ENCODE data around the gene ASB15.

Gene ASB15

DNA sequence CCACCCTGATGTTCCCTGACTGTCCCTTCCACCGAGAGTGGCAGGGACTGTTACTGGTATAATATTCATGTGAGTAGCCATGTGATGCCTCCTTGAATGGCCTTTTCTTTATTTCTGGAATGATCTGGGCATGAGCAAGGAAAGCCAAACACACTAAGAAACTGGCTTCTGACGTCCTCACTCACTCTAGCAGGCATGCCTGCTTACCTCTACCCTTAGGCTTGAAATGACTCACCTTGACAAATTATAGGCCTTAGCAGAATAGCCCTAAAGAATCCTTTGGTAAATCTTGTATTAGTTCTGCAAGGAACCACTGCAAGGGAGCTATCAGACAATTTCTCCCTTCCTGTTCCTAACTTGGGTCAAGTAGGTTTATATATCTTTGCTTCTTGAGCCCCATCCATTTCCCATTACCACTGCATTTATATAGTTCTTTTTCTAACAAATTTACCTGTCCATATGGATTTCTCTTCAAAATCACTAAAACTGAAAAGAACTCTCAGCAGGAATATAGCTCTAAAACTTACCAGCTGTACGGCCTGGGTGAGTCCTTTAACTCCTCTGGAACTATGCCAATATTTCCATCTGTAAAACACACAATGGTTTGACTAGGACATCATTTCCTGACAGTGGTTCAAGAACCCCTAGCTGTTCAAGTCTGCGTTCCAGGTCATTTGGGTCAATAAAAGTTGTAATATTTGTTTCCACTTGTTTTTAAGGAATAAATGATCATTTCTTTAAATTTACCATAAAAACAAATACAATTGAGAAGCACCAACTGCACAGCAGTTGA, 31.0 kb upstream of the ASB15 start:
- Histone ChIP-seq H3K79me2 (ENCODE audit: insufficient read depth, low read length) (no peaks in the 10 kb centered on the region), H3F3A (ENCODE audit: low read depth) (no peaks in the 10 kb centered on the region), H3K36me3 (ENCODE audit: insufficient read depth, low read length) (no peaks in the 10 kb centered on the region), H2AFZ (ENCODE audit: low read length) (no peak overlapping the region), H3K4me2 (ENCODE audit: low read depth, low read length, poor library complexity, severe bottlenecking) (no peak overlapping the region), H4K20me1 (ENCODE audit: insufficient read depth, low read length, poor library complexity, severe bottlenecking) (no peaks in the 10 kb centered on the region), H3K9ac (ENCODE audit: low read depth, low read length, poor library complexity, severe bottlenecking) (no peak overlapping the region), H3K27me3 (ENCODE audit: insufficient read depth, low read length, poor library complexity, severe bottlenecking) (no peaks in the 10 kb centered on the region), H3K4me1 (ENCODE audit: insufficient read depth, low read length, poor library complexity, severe bottlenecking) (no peaks in the 10 kb centered on the region), H3K9me2 (replicated peaks; ENCODE audit: low read depth, low read length) (no peaks in the 10 kb centered on the region), H3K9me3 (ENCODE audit: insufficient read depth, low read depth, low read length) (no peaks in the 10 kb centered on the region), H3K4me3 (ENCODE audit: low read length, poor library complexity, severe bottlenecking) (no peak overlapping the region)
- TF ChIP-seq, protein P1, sequence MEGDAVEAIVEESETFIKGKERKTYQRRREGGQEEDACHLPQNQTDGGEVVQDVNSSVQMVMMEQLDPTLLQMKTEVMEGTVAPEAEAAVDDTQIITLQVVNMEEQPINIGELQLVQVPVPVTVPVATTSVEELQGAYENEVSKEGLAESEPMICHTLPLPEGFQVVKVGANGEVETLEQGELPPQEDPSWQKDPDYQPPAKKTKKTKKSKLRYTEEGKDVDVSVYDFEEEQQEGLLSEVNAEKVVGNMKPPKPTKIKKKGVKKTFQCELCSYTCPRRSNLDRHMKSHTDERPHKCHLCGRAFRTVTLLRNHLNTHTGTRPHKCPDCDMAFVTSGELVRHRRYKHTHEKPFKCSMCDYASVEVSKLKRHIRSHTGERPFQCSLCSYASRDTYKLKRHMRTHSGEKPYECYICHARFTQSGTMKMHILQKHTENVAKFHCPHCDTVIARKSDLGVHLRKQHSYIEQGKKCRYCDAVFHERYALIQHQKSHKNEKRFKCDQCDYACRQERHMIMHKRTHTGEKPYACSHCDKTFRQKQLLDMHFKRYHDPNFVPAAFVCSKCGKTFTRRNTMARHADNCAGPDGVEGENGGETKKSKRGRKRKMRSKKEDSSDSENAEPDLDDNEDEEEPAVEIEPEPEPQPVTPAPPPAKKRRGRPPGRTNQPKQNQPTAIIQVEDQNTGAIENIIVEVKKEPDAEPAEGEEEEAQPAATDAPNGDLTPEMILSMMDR (conservative IDR thresholded peaks at IDR 0.05; ENCODE audit: low read length) = no peak
- TF ChIP-seq EZH2phosphoT487 (IDR thresholded peaks at IDR 0.05; ENCODE audit: borderline replicate concordance) = no peak

DNA sequence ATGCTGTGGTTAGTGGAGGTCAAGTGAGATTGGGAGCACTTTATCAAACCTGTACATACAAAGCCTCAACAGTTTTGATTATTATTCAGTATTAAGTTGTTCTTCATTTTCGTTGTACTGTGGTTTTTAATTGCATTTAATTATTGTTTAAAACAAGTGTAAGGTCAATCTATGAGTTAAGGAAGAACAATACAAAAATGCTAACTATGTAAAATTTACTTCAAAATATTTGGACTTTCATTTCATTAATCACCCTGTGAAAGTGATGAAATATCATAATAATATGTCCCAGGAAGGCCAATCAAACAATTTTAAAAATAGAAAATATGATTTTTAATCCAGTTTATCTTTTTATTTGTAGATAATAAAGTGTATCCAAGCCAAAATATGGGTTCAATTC, 30.4 kb upstream of the ASB15 start:
- TF ChIP-seq, protein P1 (conservative IDR thresholded peaks at IDR 0.05; ENCODE audit: low read length) = no peak
- no peak for TF ChIP-seq EZH2phosphoT487 (IDR thresholded peaks at IDR 0.05; ENCODE audit: borderline replicate concordance)
- H3K9me2 ChIP-seq (replicated peaks; ENCODE audit: low read depth, low read length) = no peaks in the 10 kb centered on the region
- H4K20me1 ChIP-seq (ENCODE audit: insufficient read depth, low read length, poor library complexity, severe bottlenecking) = no peaks in the 10 kb centered on the region
- no peak overlapping the region for H3K4me3 ChIP-seq (ENCODE audit: low read length, poor library complexity, severe bottlenecking)
- H3K9me3 ChIP-seq (ENCODE audit: insufficient read depth, low read depth, low read length) = no peaks in the 10 kb centered on the region
- no peak overlapping the region for H2AFZ ChIP-seq (ENCODE audit: low read length)
- H3F3A ChIP-seq (ENCODE audit: low read depth) = no peaks in the 10 kb centered on the region
- H3K9ac ChIP-seq (ENCODE audit: low read depth, low read length, poor library complexity, severe bottlenecking) = no peak overlapping the region
- H3K27me3 ChIP-seq (ENCODE audit: insufficient read depth, low read length, poor library complexity, severe bottlenecking) = no peaks in the 10 kb centered on the region
- no peaks in the 10 kb centered on the region for H3K79me2 ChIP-seq (ENCODE audit: insufficient read depth, low read length)
- no peaks in the 10 kb centered on the region for H3K4me1 ChIP-seq (ENCODE audit: insufficient read depth, low read length, poor library complexity, severe bottlenecking)
- H3K4me2 ChIP-seq (ENCODE audit: low read depth, low read length, poor library complexity, severe bottlenecking) = no peak overlapping the region
- no peaks in the 10 kb centered on the region for H3K36me3 ChIP-seq (ENCODE audit: insufficient read depth, low read length)

DNA sequence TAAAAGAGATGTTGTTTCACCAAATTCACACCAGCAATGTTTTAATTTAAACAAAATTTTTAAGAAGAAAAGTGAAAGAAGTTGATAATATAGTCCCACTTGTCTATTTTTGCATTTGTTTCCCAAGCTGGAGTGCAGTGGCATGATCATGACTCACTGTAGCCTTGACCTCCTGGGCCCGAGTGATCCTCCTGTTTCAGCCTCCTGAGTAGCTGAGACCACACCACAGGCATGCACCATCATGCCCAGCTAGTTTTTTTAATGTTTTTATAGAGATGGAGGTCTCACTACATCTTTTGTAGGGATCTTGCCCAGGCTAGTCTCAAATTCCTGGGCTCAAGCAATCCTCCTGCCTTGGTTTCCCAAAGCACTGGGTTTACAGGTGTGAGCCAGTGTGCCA, 29.9 kb upstream of the ASB15 start:
- H3K9ac ChIP-seq (ENCODE audit: low read depth, low read length, poor library complexity, severe bottlenecking) = no peak overlapping the region
- no peak overlapping the region for H2AFZ ChIP-seq (ENCODE audit: low read length)
- no peaks in the 10 kb centered on the region for H3F3A ChIP-seq (ENCODE audit: low read depth)
- no peaks in the 10 kb centered on the region for H3K36me3 ChIP-seq (ENCODE audit: insufficient read depth, low read length)
- no peaks in the 10 kb centered on the region for H3K9me2 ChIP-seq (replicated peaks; ENCODE audit: low read depth, low read length)
- H4K20me1 ChIP-seq (ENCODE audit: insufficient read depth, low read length, poor library complexity, severe bottlenecking) = no peaks in the 10 kb centered on the region
- no peak overlapping the region for H3K4me2 ChIP-seq (ENCODE audit: low read depth, low read length, poor library complexity, severe bottlenecking)
- no peaks in the 10 kb centered on the region for H3K9me3 ChIP-seq (ENCODE audit: insufficient read depth, low read depth, low read length)
- H3K4me1 ChIP-seq (ENCODE audit: insufficient read depth, low read length, poor library complexity, severe bottlenecking) = no peaks in the 10 kb centered on the region
- TF ChIP-seq, protein P1 (conservative IDR thresholded peaks at IDR 0.05; ENCODE audit: low read length) = no peak
- no peak for TF ChIP-seq EZH2phosphoT487 (IDR thresholded peaks at IDR 0.05; ENCODE audit: borderline replicate concordance)
- no peaks in the 10 kb centered on the region for H3K79me2 ChIP-seq (ENCODE audit: insufficient read depth, low read length)
- H3K4me3 ChIP-seq (ENCODE audit: low read length, poor library complexity, severe bottlenecking) = no peak overlapping the region
- no peaks in the 10 kb centered on the region for H3K27me3 ChIP-seq (ENCODE audit: insufficient read depth, low read length, poor library complexity, severe bottlenecking)
